Right lobe of liver (tissue), 4 donors: ENCODE data around the gene RSAD2.

ENCODE experiments used
- POLR2A ChIP-seq: fragments of 450-650 bp; IDR thresholded peaks from one replicate; pipeline ENCODE4 v1.6.1; 2017; ENCODE audit warnings: antibody characterized with exemption, mild to moderate bottlenecking
- TF ChIP-seq, protein P1 (sequence below), 4 donors: fragments of 200-600 bp in 3 of 4; fragments of 450-650 bp in 1 of 4; IDR thresholded peaks; one replicate each; pipeline versions ENCODE4 v1.5.1 to v1.8.0; 2016 to 2022; ENCODE audit warnings: antibody characterized with exemption in 4 of 4, mild to moderate bottlenecking in 2 of 4
- donor health status: DM: no; HTN: no; CAD: no.
- donor health status: DM: no; HTN: no; CAD: no.
- donor health status: DM: no; HTN: yes; CAD: no.

DNA sequence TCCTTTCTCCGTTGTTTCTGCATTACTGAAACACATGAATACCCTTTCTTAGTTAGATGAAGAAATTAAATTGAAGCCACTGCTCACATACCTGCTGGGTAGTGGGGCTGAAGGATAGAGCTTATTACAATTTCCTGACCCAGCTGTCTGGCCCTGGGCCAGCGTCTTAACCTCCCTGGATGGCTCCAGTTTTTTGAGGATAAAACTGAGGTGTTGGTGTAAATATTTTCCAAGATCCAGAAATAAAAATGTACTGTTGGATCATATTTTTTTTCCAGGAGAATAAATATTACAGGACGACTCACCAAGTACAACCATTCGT is 43.1 kb downstream of the RSAD2 start:
- TF ChIP-seq, protein P1, sequence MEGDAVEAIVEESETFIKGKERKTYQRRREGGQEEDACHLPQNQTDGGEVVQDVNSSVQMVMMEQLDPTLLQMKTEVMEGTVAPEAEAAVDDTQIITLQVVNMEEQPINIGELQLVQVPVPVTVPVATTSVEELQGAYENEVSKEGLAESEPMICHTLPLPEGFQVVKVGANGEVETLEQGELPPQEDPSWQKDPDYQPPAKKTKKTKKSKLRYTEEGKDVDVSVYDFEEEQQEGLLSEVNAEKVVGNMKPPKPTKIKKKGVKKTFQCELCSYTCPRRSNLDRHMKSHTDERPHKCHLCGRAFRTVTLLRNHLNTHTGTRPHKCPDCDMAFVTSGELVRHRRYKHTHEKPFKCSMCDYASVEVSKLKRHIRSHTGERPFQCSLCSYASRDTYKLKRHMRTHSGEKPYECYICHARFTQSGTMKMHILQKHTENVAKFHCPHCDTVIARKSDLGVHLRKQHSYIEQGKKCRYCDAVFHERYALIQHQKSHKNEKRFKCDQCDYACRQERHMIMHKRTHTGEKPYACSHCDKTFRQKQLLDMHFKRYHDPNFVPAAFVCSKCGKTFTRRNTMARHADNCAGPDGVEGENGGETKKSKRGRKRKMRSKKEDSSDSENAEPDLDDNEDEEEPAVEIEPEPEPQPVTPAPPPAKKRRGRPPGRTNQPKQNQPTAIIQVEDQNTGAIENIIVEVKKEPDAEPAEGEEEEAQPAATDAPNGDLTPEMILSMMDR (IDR thresholded peaks at IDR 0.05), result no peak
- no peak for TF ChIP-seq POLR2A
